ENCODE results near the gene WWTR1. TPM values are rescaled to one million over a fixed set of nuclear protein-coding genes. Genes with fewer than 3 reads are reported as not detected.

WWTR1 gene
- total RNA-seq, 1 experiment from 2014 or later: 48.2 TPM

DNA sequence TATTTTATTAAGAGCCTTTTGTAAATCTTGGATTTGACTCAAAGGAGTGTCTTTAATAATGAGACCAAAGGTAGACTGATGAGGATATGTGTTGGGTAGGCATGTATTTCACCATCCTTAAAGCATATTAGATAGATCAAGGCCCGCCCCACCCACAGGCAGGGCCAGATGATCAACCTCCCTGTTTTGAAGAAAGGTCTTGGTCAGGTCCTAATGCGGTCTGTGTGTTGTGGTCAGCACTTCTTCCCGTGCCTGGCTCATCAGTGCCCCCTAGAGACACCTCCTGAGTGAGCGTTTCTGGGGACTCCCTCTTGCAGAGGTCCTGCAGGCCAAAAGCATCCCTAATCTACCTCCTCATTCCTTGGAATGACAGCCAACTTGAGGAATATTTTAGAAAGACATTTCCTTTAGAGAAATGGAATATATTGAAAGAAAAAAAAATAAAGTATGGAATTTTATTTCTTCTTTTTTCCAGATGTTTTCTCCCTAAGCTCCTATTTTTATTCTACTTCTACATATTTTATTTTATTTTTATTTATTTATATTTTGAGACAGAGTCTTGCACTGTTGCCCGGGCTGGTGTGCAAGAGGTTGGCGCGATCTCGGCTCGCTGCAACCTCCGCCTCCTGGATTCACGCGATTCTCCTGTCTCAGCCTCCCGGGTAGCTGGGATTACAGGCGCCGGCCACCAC lies 177.4 kb downstream of the WWTR1 start:
- peak; percentile 84 for DNase-seq (ENCODE audit: extremely low read depth, low read depth)

- DNase-seq (ENCODE audit: extremely low read depth, low read depth): no peak
Observed at GRCh38 chr3:149479621-149480325, 178.1 kb downstream of the WWTR1 start.

DNA sequence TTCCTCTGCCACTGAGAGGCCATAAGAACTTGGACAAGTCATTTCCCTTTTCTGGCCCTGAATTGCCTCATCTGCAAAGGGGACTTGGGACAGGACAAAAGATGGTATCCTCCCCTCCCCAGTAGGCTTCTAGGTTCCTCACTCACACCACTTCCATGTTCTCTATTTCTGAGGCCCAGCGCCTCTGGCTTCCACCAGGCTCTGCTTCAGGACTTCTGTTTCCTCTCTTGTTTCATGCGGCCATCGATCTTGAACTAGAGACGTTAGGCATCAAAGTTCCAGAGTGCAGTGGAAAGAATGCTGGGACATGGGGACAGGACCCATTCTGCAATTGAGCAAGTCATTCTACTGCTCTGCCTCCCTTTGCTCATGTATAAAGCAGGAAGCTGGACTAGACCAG lies 181.6 kb downstream of the WWTR1 start:
- no peak for DNase-seq (ENCODE audit: extremely low read depth, low read depth)

GRCh38 chr3:149475451-149476060 lies 182.3 kb downstream of the WWTR1 start:
- DNase-seq (ENCODE audit: extremely low read depth, low read depth): no peak

DNA sequence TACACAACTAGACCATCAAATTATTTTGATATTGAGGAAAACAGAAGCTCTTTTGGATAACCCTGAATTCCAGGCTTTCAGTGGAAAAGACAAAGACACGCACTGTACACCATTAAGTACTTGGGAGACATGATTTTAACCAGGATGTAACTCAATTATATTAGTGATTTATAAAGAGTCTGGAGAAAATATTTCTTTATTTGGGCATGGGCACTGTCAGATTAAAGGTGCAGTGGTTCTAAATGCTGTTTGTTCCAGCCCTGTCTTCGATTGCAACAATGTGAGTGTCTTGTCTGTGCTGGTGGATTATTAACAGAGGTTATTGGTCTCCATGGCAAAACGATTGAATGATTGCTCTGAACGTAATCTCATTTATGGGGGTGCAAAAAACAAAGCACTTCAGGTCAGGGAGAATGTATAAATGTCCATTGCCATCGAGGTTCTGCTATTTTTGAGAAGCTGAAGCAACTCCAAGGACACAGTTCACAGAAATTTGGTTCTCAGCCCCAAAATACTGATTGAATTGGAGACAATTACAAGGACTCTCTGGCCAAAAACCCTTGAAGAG lies 183.5 kb downstream of the WWTR1 start, which contains the start of gene TM4SF4:
Gene TM4SF4, plus strand, starts transcription at position 448 of the 568 bp plus-strand sequence. CDS start 181 bp downstream, outside the sequence.
- DNase-seq (ENCODE audit: extremely low read depth, low read depth): no peak

DNA sequence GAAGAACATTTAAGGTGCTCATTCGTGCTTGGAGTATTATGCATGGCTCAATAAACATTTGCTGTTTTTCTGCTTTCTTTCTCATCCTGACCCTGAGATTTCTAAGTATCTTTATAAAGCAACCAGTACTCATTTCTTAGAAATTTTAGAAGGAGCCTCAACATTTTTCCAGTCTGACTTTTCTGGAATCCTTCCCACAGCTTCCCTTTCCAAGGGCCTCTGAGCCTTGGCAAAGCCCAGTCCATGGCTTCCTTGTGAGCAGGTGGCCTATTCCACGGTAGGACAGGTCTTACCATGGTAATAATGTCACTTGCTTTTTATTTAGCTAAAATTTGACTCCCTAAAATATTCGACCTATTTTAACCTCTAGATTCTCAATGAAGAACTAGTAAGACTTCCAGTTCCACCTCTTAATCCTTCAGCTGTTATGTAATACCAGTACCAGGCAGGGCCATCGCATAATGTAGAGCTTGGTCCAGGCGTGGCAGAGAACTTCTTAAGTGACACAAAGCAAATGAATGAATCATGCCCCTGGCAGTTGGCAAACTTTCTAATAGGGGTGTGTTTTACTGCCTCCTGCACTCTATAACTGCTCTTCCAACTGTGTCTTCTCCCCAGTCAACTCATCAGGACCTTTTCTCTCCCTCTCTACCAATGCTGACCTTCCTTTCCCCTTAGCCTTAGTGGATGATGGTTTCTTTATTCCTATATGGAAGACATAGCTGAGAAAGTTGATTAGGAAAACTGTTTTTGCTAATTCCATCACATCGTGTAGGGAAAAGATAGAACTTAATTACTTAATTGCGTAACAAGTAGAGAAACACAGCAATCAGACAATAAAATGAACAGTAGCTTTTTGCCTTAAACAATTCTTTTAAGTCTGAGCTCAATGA lies 184.2 kb downstream of the WWTR1 start:
- DNase-seq (ENCODE audit: extremely low read depth, low read depth): peak; percentile 85

DNA sequence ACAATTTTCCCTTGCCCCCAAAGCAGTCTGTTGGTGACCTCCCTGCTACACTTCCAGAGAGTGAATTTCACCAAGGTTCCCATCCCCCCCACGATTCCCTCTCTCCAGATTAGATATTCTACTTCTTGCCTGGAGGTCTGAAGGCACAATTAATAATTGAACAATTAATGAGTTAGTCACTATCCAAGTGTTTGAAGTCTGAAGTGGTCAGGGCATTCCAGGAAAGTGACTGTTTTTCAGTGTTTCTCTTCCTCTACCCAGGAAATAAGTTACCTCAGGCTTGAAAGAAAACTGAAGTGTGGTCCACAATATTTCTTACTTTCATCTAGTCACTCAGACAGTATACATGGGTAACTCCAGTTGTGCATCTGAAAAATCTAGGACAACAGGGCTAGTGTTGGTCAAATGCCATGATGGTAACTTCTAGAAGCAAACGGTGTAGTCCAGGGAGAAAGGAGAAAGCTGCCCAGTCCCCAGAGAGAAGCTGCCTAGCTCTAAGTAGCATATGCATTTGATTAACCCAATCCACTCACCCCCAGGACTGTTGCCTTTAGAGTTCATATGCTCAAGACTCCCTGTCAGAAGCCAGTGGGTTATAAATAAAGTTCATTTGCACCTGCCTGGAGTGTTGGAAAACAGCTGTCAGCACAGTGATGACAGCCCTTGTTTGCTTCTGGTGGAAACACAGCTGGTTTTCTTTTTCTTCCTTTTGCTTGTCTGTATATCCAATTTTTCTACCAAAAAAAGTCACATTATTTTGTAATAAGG lies 185.6 kb downstream of the WWTR1 start:
- no peak for DNase-seq (ENCODE audit: extremely low read depth, low read depth)

GRCh38 chr3:149470381-149470780 lies 187.4 kb downstream of the WWTR1 start:
- no peak for DNase-seq (ENCODE audit: extremely low read depth, low read depth)

GRCh38 chr3:149468504-149469212 lies 189.2 kb downstream of the WWTR1 start:
- no peak for DNase-seq (ENCODE audit: extremely low read depth, low read depth)

Small RNA genes within 50 kb of the gene (small RNA-seq; reads per million reads assigned to genes)
- 0 to 0.02 reads per million in 2 experiments for gene RNU6-1098P

Other genes starting within 250 kb of the WWTR1 start
- 0.10 TPM in 1 of 2 replicates, not detected in the other for gene TM4SF4, start 183.3 kb downstream of the WWTR1 start, total RNA-seq (2014; rRNA removed; shearing (Covaris generic))
- 38.2 and 43.4 TPM in 2 replicates for gene COMMD2, start 94.5 kb upstream of the WWTR1 start, total RNA-seq (2014; rRNA removed; shearing (Covaris generic))
- not detected in 2 replicates for gene ANKUB1, start 134.5 kb upstream of the WWTR1 start, total RNA-seq (2014; rRNA removed; shearing (Covaris generic))
- gene RNF13, start 155.2 kb upstream of the WWTR1 start, total RNA-seq (2014; rRNA removed; shearing (Covaris generic)): 63.7 and 70.8 TPM in 2 replicates

All from NCI-H460 (cell line).